ENCODE data around the gene UQCC3. TPM values are rescaled to one million over a fixed set of nuclear protein-coding genes. Genes with fewer than 3 reads are reported as not detected.
"Not testable (repeated sequence)": the region's sequence is repeated elsewhere in the genome, so short reads cannot be mapped to it uniquely, and the experiment has no call there.

UQCC3 gene
- total and polyA plus RNA-seq, 5 experiments from 2014 or later, result 5.4 to 9.7 (median 9.1) TPM

DNA sequence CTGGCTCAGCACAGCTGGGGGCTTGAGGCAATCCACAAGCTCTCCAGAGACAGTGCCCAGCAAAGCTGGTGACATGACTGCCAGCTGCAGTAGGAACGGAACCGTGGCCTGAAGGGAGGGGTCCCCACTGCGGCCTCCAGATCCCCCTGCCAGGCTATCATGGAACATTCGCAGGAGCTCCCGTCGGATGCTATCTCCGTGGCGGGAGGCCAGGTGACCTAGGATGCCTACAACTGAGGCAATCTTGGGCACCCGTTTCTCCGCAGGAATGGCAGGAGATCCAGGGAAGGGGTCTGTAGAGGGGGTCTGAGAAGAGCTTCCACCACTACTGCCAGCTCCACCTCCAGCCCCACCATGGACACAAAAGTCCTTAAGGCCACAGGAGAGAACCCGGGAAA lies 22.5 kb upstream of the UQCC3 start:
- POLR2A ChIA-PET, result interaction anchor here (0.6 to 19.9 kb wide), 8 partner anchors 20 to 79 kb away, joined by 3 to 541 read pairs (median 8); partner anchors contain the start of genes B3GAT3, C11orf98, CSKMT and EML3
- ATAC-seq (no peak), DNase-seq (no peak)
- Mint-ChIP-seq H3K9me3 (peaks cover 0 to 2% (median 0%) of the 10 kb centered on the region in 9 donors), H3K4me1 (peaks cover 18 to 58% (median 41%) of the 10 kb centered on the region in 4 donors), H3K27me3 (no peaks in the 10 kb centered on the region), H3K36me3 (peaks cover 0 to 24% (median 0%) of the 10 kb centered on the region in 3 donors), H3K27ac (peak overlapping the region in 2 of 10 donors; percentile 22 to 29), H3K4me3 (peak overlapping the region in 1 of 10 donors; percentile 7)

DNA sequence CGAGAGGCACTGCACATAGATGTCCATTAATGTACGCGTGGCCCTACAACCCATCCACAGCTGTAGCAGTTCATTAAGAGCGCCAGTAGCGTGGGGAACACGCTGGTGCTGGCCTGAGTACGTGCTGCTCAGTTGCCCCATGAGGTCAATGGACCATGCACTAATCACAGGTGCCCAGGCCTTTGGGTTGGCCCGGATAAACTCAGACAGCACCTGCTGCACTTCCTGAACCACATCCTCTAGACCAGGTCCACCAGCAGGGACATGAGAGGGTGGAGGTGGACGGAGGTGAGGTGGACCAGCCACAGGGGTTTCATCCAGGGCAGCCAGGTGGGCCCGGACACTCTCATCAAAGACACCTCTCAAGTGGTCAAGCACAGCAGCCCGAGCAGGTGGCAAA lies 22.0 kb upstream of the UQCC3 start:
- Mint-ChIP-seq H3K9me3 (peaks cover 0 to 2% (median 0%) of the 10 kb centered on the region in 9 donors), H3K27ac (peak overlapping the region in 4 of 10 donors; percentile 6 to 62 (median 16)), H3K36me3 (peaks cover 0 to 19% (median 0%) of the 10 kb centered on the region in 3 donors), H3K27me3 (no peaks in the 10 kb centered on the region), H3K4me1 (peaks cover 18 to 56% (median 40%) of the 10 kb centered on the region in 4 donors), H3K4me3 (peak overlapping the region in 1 of 10 donors; percentile 22)
- DNase-seq (no peak), ATAC-seq (no peak)
- POLR2A ChIA-PET, result interaction anchor here (0.6 to 19.9 kb wide), 8 partner anchors 9 to 118 kb away, joined by 3 to 541 read pairs (median 6); partner anchors contain the start of genes C11orf98, CSKMT, EML3 and HNRNPUL2

DNA sequence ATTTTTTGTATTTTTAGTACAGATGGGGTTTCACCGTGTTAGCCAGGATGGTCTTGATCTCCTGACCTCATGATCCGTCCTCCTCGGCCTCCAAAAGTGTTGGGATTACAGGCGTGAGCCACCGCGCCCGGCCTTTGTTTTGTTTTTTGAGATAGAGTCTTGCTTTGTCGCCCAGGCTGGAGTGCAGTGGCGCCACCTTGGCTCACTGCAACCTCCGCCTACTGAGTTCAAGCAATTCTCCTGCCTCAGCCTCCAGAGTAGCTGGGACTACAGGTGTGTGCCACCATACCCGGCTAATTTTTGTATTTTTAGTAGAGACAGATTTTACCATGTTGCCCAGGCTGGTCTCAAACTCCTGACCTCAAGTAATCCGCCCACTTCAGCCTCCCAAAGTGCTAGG lies 21.2 kb upstream of the UQCC3 start:
- H3K27ac Mint-ChIP-seq, result peak overlapping the region in 4 of 10 donors; percentile 8 to 91 (median 34)
- H3K9me3 Mint-ChIP-seq, DNase-seq, ATAC-seq, H3K27me3 Mint-ChIP-seq: not testable (repeated sequence)
- peak overlapping the region in 1 of 10 donors; percentile 7 for H3K4me3 Mint-ChIP-seq
- peaks cover 16 to 50% (median 34%) of the 10 kb centered on the region in 4 donors for H3K4me1 Mint-ChIP-seq
- peaks cover 0 to 15% (median 0%) of the 10 kb centered on the region in 3 donors for H3K36me3 Mint-ChIP-seq
- POLR2A ChIA-PET, result interaction anchor here (0.5 to 19.9 kb wide), 8 partner anchors 10 to 104 kb away, joined by 3 to 541 read pairs (median 6); partner anchors contain the start of genes C11orf98, CSKMT, EML3 and LBHD1

DNA sequence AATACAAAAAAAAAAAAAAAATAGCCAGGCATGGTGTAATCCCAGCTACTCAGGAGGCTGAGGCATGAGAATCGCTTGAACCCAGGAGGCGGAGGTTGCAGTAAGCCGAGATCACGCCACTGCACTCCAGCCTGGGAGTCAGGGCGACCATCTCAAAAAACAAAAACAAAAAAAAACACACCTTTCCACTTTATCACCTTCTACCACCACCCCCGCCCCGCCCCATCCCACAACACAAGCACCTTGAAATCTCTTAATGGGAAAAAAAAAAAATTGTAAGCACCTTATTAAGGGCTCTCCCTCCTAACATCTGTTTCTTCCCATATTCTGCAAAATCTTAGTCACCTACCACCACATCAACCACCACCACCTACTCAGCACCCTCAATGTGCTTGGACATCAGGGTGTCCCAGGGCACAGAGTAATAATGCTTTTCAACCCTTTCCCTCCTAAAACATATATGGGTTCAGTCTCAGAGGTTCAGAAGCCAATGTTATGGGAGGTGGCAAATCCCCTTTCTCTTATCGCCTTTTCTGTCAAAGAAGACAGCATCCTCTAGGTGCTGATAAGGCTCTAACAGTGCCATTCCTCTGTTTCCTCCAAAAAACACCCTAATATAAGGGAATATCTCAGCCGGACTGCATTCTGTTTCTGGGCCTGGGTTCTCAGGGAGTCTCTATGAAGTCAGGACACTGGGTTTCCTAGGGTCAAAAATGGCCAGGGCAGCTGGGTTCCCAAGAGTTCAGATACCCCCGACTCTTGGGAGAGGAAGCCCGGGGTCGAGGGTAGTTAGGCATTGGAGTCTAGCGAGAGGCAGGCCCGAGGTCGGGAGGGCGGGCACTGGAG lies 19.1 kb upstream of the UQCC3 start:
- H3K27ac Mint-ChIP-seq, result peak overlapping the region; percentile 82 to 100 (median 94)
- POLR2A ChIA-PET, result interaction anchor here (0.6 to 19.9 kb wide), 25 partner anchors 8 to 1555 kb away, joined by 3 to 541 read pairs (median 6); partner anchors contain the start of genes B3GAT3, BSCL2, C11orf98 and CSKMT
- peaks cover 12 to 37% (median 21%) of the 10 kb centered on the region in 4 donors for H3K4me1 Mint-ChIP-seq
- no peaks in the 10 kb centered on the region for H3K27me3 Mint-ChIP-seq
- ATAC-seq, result peak; percentile 6 to 49
- peak in 4 of 10 donors; percentile 34 to 57 (median 44) for DNase-seq
- peaks cover 0 to 15% (median 0%) of the 10 kb centered on the region in 3 donors for H3K36me3 Mint-ChIP-seq
- H3K4me3 Mint-ChIP-seq, result peak overlapping the region; percentile 86 to 96 (median 92)
- peaks cover 0 to 2% (median 0%) of the 10 kb centered on the region in 9 donors for H3K9me3 Mint-ChIP-seq

DNA sequence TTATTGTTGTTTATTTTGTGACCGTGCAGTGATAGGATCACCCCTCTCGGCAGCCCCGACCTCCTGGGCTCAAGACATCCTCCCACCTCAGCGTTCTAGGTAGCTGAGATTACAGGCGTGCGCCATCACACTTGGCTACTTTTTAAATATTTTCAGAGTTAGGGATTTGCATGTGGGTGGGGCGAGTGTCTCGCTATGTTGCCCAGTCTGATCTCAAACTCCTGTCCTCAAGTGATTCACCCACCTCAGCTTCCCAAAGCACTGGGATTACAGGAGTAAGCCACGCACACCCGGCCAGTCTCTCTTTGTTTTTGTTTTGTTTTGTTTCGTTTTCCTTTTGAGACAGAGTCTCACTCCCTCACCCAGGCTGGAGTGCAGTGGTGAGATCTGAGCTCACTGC lies 17.2 kb upstream of the UQCC3 start:
- POLR2A ChIA-PET, result interaction anchor here (0.7 to 19.9 kb wide), 10 partner anchors 10 to 1531 kb away, joined by 3 to 541 read pairs (median 9); partner anchors contain the start of genes B3GAT3, C11orf98, CSKMT and GANAB
- H3K27me3 Mint-ChIP-seq, result no peaks in the 10 kb centered on the region
- H3K36me3 Mint-ChIP-seq, result peaks cover 0 to 10% (median 0%) of the 10 kb centered on the region in 3 donors
- H3K4me3 Mint-ChIP-seq, result peak overlapping the region; percentile 22 to 73 (median 50)
- H3K4me1 Mint-ChIP-seq, result peaks cover 12 to 32% (median 20%) of the 10 kb centered on the region in 4 donors
- ATAC-seq, result no peak
- H3K27ac Mint-ChIP-seq, result peak overlapping the region in 8 of 10 donors; percentile 31 to 100 (median 57)
- no peak for DNase-seq
- H3K9me3 Mint-ChIP-seq, result peaks cover 0 to 2% (median 0%) of the 10 kb centered on the region in 9 donors

DNA sequence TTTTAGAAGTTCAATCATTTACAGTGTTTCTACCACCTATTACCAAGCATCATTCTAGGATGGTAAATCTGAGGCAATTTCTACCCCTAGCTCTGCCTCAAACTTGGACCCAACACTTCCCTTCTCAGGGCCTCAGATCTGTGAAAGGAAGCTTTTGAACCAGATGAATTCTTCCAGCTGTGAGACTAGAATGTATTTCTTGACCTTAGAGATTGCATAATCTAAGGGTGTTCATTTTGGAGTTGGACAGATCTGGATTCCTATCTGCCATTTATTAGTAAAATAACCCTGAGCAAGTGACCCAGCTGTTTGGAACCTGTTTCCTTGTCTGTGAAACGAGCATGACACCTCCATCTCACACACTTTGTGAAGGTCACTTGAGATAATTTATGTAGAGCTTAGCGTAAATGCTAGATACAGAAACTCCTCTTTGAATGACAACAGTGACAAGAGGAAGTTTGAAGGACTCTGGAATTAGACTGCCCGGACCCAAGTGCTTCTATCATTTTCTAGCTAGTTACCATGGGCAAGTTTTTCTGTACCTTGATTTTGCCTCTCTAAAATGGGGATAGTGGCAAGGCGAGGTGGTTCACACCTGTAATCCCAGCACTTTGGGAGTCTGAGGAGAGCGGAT lies 14.6 kb upstream of the UQCC3 start:
- ATAC-seq (no peak), DNase-seq (no peak)
- peak overlapping the region in 1 of 10 donors; percentile 34 for H3K4me3 Mint-ChIP-seq
- peaks cover 0 to 8% (median 0%) of the 10 kb centered on the region in 3 donors for H3K36me3 Mint-ChIP-seq
- peak overlapping the region in 1 of 10 donors; percentile 31 for H3K27ac Mint-ChIP-seq
- peaks cover 0 to 2% (median 0%) of the 10 kb centered on the region in 9 donors for H3K9me3 Mint-ChIP-seq
- POLR2A ChIA-PET, result interaction anchor here (1.3 to 19.9 kb wide), 4 partner anchors 9 to 16 kb away, joined by 4 to 541 read pairs (median 24); partner anchors contain the start of genes C11orf98, CSKMT, GANAB and LBHD1
- H3K4me1 Mint-ChIP-seq, result peaks cover 10 to 17% (median 15%) of the 10 kb centered on the region in 4 donors
- no peaks in the 10 kb centered on the region for H3K27me3 Mint-ChIP-seq

DNA sequence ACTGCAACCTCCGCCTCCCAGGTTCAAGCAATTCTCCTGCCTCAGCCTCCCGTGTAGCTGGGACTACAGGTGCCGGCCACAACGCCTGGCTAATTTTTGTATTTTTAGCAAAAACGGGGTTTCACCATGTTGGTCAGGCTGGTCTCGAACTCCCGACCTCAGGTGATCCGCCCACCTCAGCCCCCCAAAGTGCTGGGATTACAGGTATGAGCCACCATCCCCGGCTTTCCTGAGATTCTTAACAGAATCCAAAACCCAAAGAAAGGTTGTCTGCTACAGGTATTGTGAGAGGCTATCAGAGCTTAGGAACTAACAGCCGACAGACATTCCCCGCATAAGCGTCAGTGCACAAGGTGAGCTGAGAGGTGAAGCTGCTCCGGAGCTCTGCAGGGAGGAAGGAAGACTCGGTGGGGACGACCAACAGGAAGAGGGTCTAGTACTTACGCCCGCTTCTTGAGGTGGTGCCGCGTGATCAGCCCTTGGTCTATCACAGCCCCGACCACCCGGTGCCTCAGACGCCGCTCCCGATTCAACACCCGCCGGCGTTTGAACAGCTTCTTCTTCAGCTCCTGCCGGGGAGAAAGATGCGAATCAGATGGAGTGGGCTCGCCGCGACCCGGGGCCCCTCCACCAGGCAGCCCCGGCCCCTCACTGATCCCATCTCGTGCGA lies 6.9 kb upstream of the UQCC3 start:
- H3K27ac Mint-ChIP-seq, result peak overlapping the region; percentile 86 to 97 (median 96)
- H3K27me3 Mint-ChIP-seq, result no peaks in the 10 kb centered on the region
- H3K4me1 Mint-ChIP-seq, result peaks cover 21 to 44% (median 40%) of the 10 kb centered on the region in 4 donors
- H3K36me3 Mint-ChIP-seq, result peaks cover 5 to 33% (median 7%) of the 10 kb centered on the region in 3 donors
- DNase-seq (peak in 7 of 10 donors; percentile 33 to 79 (median 62)), ATAC-seq (peak; percentile 61 to 71)
- H3K4me3 Mint-ChIP-seq, result peak overlapping the region; percentile 94 to 98 (median 95)
- POLR2A ChIA-PET, result interaction anchor here (0.6 to 14.7 kb wide), 44 partner anchors 11 to 1572 kb away, joined by 3 to 541 read pairs (median 10); partner anchors contain the start of genes B3GAT3, BSCL2, EEF1G and EML3
- H3K9me3 Mint-ChIP-seq, result no peaks in the 10 kb centered on the region

DNA sequence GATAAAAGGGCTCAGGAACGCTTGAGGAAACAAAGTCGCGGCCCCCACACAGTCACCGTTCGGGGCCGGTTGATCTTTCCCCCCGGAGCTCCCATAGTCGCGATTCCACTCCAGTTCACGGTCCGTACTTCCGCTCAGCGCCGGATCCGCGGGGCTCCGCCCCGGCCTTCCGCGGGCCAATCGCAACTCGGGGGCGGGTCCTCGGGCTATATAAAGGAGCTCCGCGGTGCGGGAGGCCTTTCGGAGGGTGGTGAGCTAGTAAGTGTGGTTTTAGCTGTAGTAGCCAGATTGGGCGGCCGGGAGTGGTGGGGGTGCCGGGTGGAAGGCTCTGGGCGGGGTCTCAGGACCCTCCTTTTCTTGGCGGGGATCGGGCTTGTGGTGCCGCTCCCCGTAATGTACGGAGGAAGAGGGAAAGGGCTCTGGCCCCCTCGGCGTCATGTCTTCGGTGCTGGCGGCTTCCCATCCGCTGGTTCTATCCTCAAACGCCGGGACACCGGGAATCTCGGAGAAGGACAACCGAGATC lies 6.3 kb upstream of the UQCC3 start, which contains the start of the genes C11orf98 and CSKMT:
C11orf98 (minus strand) TSS at position 136 of the 524 bp plus-strand sequence; CDS start at position 95, 41 bp downstream.
CSKMT (plus strand) TSS at position 238 of the 524 bp plus-strand sequence. CDS start 568 bp downstream, outside the sequence.
- ATAC-seq, result peak; percentile 89 to 91
- peaks cover 22 to 49% (median 42%) of the 10 kb centered on the region in 4 donors for H3K4me1 Mint-ChIP-seq
- H3K4me3 Mint-ChIP-seq, result peak within 1 kb of the TSS; percentile 94 to 98 (median 95)
- H3K9me3 Mint-ChIP-seq, result no peaks in the 10 kb centered on the region
- POLR2A ChIA-PET, result interaction anchor here (0.6 to 14.7 kb wide), 49 partner anchors 10 to 1571 kb away, joined by 3 to 541 read pairs (median 7); partner anchors contain the start of genes B3GAT3, BSCL2, EEF1G and EML3
- H3K27me3 Mint-ChIP-seq, result no peaks in the 10 kb centered on the region
- H3K36me3 Mint-ChIP-seq, result peaks cover 5 to 33% (median 7%) of the 10 kb centered on the region in 3 donors
- H3K27ac Mint-ChIP-seq, result peak within 1 kb of the TSS; percentile 86 to 97 (median 96)
- peak; percentile 89 to 98 (median 96) for DNase-seq

DNA sequence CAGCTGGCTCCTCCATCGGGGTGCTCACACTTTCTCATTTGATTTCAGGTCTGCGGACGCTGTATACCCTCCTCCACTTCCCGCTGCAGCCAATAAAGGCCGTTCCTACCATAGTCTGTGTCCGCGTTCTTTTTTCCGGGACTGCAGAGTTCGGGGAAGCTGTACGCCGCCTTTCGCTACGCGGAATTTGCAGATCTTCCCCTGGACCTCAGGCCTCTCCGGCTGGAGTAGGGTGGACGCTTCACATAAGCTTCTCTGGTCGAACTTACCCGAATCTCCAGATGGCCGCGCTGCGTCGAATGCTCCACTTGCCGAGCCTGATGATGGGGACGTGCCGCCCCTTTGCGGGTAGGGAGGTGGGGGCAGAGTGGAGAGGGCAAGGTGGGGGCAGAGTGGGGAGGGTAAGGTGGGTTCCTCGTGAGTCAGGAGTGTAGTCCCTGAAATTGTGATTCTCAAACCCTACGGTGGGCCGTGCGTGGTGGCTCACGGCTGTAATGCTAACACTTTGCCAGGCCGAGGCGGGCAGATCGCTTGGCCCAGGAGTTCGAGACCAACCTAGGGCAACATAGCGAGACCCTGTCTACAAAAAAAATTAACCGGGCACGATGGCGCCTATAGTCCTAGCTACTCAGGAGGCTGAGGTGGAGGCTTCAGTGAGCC lies 5.7 kb upstream of the UQCC3 start:
- Mint-ChIP-seq H3K36me3 (peaks cover 5 to 33% (median 7%) of the 10 kb centered on the region in 3 donors), H3K9me3 (no peaks in the 10 kb centered on the region), H3K27me3 (no peaks in the 10 kb centered on the region), H3K4me1 (peaks cover 22 to 55% (median 45%) of the 10 kb centered on the region in 4 donors), H3K4me3 (peak overlapping the region; percentile 94 to 98 (median 95)), H3K27ac (peak overlapping the region; percentile 86 to 97 (median 96))
- DNase-seq, result peak in 9 of 10 donors; percentile 44 to 79 (median 55)
- POLR2A ChIA-PET, result interaction anchor here (0.7 to 14.7 kb wide), 45 partner anchors 9 to 1570 kb away, joined by 3 to 541 read pairs (median 10); partner anchors contain the start of genes B3GAT3, BSCL2, EEF1G and EML3
- ATAC-seq, result peak; percentile 22 to 31

DNA sequence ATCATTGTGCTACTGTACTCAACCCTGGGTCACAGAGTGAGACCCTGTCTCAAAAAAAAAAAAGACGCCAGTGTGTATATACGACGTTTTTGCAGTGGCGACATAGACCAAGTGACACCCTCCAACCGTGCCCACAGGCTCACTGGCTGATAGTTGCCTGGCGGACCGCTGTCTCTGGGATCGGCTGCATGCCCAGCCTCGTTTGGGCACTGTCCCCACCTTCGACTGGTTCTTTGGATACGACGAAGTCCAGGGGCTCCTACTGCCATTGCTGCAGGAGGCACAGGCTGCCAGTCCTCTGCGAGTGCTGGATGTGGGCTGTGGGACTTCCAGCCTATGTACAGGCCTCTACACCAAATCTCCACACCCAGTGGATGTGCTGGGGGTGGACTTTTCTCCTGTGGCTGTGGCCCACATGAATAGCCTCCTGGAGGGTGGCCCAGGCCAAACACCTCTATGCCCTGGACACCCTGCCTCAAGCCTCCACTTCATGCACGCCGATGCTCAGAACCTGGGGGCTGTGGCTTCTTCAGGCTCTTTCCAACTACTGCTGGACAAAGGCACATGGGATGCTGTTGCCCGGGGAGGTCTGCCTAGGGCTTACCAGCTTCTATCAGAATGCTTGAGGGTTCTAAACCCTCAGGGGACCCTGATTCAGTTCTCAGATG lies 5.1 kb upstream of the UQCC3 start:
- DNase-seq (no peak), ATAC-seq (no peak)
- H3K4me1 Mint-ChIP-seq, result peaks cover 27 to 62% (median 51%) of the 10 kb centered on the region in 4 donors
- POLR2A ChIA-PET, result interaction anchor here (0.6 to 14.7 kb wide), 30 partner anchors 9 to 1604 kb away, joined by 3 to 541 read pairs (median 16); partner anchors contain the start of genes B3GAT3, BSCL2, EEF1G and EML3
- peak overlapping the region; percentile 94 to 98 (median 95) for H3K4me3 Mint-ChIP-seq
- H3K27me3 Mint-ChIP-seq, result no peaks in the 10 kb centered on the region
- H3K9me3 Mint-ChIP-seq, result no peaks in the 10 kb centered on the region
- H3K27ac Mint-ChIP-seq, result peak overlapping the region; percentile 28 to 97 (median 95)
- peaks cover 5 to 28% (median 7%) of the 10 kb centered on the region in 3 donors for H3K36me3 Mint-ChIP-seq

Measured in naive thymus-derived CD8-positive, alpha-beta T cell (primary cell).